GM18517 (cell line): ENCODE measurements around the gene CYP1A2.

Experiments
- ATAC-seq: cut with Tn5 transposase; IDR thresholded peaks from one replicate; pipeline ENCODE4 v1.9.1; 2021; ENCODE audit warnings: mild to moderate bottlenecking, moderate library complexity; ENCODE audit not compliant: unreplicated experiment

CYP1A2 gene

GRCh38 chr15:74788042-74788682, 39.5 kb downstream of the CYP1A2 start:
- no peak for ATAC-seq

- ATAC-seq = no peak
These were observed 40.1 kb downstream of the CYP1A2 start for GRCh38 chr15:74788683-74789151.

- ATAC-seq = no peak
These were observed 40.6 kb downstream of the CYP1A2 start for GRCh38 chr15:74789171-74789631.

- no peak for ATAC-seq
These were observed 41.1 kb downstream of the CYP1A2 start for GRCh38 chr15:74789741-74790079.

GRCh38 chr15:74790080-74790916, 41.7 kb downstream of the CYP1A2 start:
- ATAC-seq = no peak

GRCh38 chr15:74791007-74791406, 42.4 kb downstream of the CYP1A2 start:
- no peak for ATAC-seq

GRCh38 chr15:74791667-74792066, 43.0 kb downstream of the CYP1A2 start:
- ATAC-seq = no peak

- ATAC-seq = no peak
These were observed 43.8 kb downstream of the CYP1A2 start for GRCh38 chr15:74792227-74793016.

- no peak for ATAC-seq
These were observed 44.7 kb downstream of the CYP1A2 start for GRCh38 chr15:74793135-74794028.

GRCh38 chr15:74794248-74794969, 45.8 kb downstream of the CYP1A2 start:
- ATAC-seq = no peak

GRCh38 chr15:74794970-74795349, 46.3 kb downstream of the CYP1A2 start:
- ATAC-seq = no peak

GRCh38 chr15:74795966-74796625, 47.5 kb downstream of the CYP1A2 start:
- ATAC-seq = no peak

GRCh38 chr15:74798388-74799254, 50.0 kb downstream of the CYP1A2 start:
- ATAC-seq = no peak

- no peak for ATAC-seq
These were observed 50.7 kb downstream of the CYP1A2 start for GRCh38 chr15:74799255-74799855.

- ATAC-seq = peak; percentile 56
These were observed 51.4 kb downstream of the CYP1A2 start for GRCh38 chr15:74799856-74800558.

- no peak for ATAC-seq
These were observed 52.0 kb downstream of the CYP1A2 start for GRCh38 chr15:74800559-74801094.
